Eye (tissue), 1 donor: ENCODE data around the gene USP7.

Experiments
- DNase-seq: peaks from one replicate; pipeline ENCODE4 v3.0.0-alpha.2; 2015

The USP7 gene

GRCh38 chr16:8951447-8952280 lies 12.0 kb downstream of the USP7 start:
- no peak for DNase-seq

- DNase-seq: no peak
These were observed 13.1 kb downstream of the USP7 start for GRCh38 chr16:8950580-8951077.

- no peak for DNase-seq
These were observed 13.9 kb downstream of the USP7 start for GRCh38 chr16:8949536-8950418.

GRCh38 chr16:8948831-8949230 lies 14.9 kb downstream of the USP7 start:
- no peak for DNase-seq

GRCh38 chr16:8948069-8948593 lies 15.6 kb downstream of the USP7 start:
- no peak for DNase-seq

- DNase-seq: peak; percentile 29
These were observed 17.2 kb downstream of the USP7 start for GRCh38 chr16:8946544-8946943.

- no peak for DNase-seq
These were observed 17.9 kb downstream of the USP7 start for GRCh38 chr16:8945626-8946296.

GRCh38 chr16:8943966-8944759 lies 19.5 kb downstream of the USP7 start:
- no peak for DNase-seq

- DNase-seq: no peak
These were observed 20.5 kb downstream of the USP7 start for GRCh38 chr16:8943001-8943763.

GRCh38 chr16:8941718-8942344 lies 21.9 kb downstream of the USP7 start:
- no peak for DNase-seq

GRCh38 chr16:8937803-8938202 lies 25.9 kb downstream of the USP7 start:
- no peak for DNase-seq

- DNase-seq: peak; percentile 33
These were observed 27.3 kb downstream of the USP7 start for GRCh38 chr16:8936421-8936820.

GRCh38 chr16:8935989-8936388 lies 27.7 kb downstream of the USP7 start:
- no peak for DNase-seq

- no peak for DNase-seq
These were observed 29.1 kb downstream of the USP7 start for GRCh38 chr16:8934601-8935000.

- DNase-seq: peak; percentile 83
These were observed 31.8 kb downstream of the USP7 start for GRCh38 chr16:8931859-8932258.

- peak; percentile 34 for DNase-seq
These were observed 34.5 kb downstream of the USP7 start for GRCh38 chr16:8929086-8929748.

GRCh38 chr16:8928467-8928957 lies 35.2 kb downstream of the USP7 start:
- DNase-seq: no peak

- no peak for DNase-seq
These were observed 36.9 kb downstream of the USP7 start for GRCh38 chr16:8926827-8927226.

- DNase-seq: no peak
These were observed 38.3 kb downstream of the USP7 start for GRCh38 chr16:8925455-8925854.

GRCh38 chr16:8924214-8924613 lies 39.5 kb downstream of the USP7 start:
- DNase-seq: no peak
